CD1c-positive myeloid dendritic cell (primary cell): ENCODE data around the gene TMEM131L.
"Not testable (repeated sequence)": the region's sequence is repeated elsewhere in the genome, so short reads cannot be mapped to it uniquely, and the experiment has no call there.

Source experiments
- DNase-seq: peaks from one replicate; pipeline ENCODE4 v3.0.0-alpha.2; 2016; ENCODE audit errors: extremely low spot score

The TMEM131L gene

DNA sequence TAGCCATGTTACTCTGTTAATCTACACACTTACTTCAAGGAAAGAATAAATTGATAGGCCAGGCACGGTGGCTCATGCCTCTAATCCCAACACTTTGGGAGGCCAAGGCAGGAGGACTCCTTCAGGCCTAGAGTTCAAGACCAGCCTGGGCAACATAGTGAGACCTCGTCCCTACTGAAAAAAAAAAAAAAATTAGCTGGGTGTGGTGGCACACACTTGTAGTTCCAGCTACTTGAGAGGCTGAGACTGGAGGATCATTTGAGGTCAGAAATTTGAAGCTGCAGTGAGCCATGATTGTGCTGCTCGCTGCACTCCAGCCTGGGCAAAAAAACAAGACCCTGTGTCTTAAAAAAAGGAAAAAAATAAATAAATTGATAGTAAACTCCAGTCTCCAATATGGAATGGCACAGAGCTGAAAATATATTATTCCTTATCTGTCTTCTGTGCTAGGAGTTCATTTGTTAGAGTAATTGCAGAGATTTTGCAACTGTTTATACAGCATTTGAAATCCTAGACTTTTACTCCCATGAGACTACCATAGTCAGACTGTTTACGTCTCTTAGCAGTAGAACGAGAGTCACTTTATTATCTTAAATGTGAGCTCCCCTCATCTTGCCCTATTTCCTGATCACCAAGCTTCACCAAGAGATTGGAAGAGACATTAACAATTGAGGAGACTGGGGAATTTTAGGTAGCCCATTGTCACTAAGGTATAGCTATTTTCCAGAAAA is 18.8 kb upstream of the TMEM131L start:
- no peak for DNase-seq

DNA sequence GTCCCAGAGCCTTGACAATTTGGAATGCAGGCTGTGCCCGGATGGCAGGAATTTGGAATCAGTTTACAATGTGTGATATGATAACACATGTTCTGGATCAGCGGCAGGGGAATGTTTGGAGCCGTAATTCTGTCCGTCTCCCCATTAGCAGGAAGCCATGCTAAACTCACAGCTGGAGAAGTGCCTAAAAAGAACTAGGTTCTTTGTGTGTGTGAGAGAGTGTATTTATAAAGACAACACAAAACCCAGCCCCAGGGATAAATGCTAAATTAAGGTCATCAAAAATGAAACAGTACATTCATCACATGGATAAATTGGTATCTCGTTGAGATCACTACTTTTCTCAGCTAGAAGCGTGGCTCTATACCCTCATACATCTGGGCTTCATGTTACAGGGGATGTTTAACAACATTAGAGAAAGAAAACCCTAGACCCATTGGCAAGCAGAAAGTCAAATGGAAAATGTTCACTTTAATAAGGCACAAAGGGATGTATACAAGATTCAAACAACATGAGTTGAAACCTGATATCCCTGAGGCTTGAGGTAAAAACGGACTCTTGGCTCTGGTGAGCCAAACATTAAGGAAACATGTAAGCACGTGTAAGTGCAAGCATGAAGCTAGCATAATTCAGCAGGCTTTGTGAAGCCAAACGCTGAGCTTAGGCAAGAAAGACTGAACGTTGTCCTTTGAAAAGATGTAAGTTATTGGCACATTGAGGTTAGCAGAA is 18.0 kb upstream of the TMEM131L start:
- no peak for DNase-seq

DNA sequence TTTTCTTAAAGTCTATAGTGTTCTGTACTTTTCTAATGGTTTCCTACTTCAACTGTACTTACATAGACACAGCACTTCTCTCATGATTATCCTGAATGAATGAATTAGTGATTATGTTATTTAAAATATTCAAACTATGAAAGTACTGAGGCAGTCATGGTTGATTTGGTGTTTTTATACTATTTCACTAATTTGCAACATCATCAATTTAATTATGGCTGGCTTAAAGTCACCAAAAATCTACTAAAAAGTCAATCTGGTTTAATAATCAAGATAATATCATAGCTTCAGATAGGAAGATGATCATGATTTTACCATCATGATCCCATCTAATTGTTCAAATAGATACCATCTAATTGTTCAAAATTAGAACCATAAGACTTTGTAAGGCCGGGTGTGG is 16.8 kb upstream of the TMEM131L start:
- no peak for DNase-seq

- DNase-seq, result no peak
Observed at GRCh38 chr4:153450544-153450917, 15.6 kb upstream of the TMEM131L start.

DNA sequence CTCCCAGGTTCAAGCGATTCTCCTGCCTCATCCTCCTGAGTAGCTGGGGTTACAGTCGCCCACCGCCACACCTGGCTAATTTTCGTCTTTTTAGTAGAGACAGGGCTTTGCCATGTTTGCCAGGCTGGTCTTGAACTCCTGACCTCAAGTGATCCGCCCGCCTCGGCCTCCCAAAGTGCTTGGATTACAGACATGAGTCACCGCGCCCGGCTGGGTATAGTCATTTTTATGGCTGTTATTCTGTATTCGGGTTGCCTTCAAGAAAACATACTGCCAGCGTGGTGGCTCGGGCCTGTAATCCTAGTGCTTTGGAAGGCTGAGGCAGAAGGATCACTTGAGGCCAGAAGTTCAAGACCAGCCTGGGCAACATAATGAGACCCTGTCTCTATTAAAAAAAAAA is 15.0 kb upstream of the TMEM131L start:
- DNase-seq, result not testable (repeated sequence)

DNA sequence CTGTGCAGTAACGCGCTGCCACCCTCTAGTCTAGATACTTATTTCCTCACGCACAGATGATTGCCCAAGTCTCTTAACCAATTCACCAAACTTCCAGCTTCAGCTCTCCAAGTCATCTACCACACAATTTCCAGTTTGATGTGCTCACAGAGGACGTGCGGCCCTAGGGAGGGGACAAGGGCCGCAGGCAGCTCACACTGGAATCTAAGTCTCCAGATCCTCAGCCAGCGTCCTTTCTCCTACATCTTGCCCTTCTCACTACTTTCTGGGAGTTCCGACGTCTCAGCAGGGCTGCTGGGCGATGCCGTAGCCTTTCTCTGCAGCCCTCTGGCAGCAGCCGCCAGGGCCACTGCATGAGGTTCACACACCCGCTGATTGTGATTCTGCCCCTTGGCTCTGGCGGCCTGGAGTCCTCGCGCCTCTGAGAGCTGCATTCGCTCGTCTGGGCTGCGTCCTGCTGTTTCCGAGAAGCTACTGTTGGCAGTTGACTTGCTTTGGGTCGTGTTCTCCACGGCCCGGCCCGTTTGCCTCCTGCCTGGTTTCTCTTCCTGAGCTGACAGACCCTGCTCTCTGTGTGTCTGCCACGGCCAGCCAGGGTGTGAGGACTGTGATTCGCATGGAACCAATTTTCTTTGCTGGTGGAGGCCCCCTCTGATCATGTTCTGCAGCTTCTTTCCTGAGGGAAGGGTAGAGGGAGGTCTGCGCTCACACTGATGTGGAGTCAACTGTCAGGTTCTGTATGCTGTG is 14.1 kb upstream of the TMEM131L start:
- DNase-seq, result peak; percentile 49

DNA sequence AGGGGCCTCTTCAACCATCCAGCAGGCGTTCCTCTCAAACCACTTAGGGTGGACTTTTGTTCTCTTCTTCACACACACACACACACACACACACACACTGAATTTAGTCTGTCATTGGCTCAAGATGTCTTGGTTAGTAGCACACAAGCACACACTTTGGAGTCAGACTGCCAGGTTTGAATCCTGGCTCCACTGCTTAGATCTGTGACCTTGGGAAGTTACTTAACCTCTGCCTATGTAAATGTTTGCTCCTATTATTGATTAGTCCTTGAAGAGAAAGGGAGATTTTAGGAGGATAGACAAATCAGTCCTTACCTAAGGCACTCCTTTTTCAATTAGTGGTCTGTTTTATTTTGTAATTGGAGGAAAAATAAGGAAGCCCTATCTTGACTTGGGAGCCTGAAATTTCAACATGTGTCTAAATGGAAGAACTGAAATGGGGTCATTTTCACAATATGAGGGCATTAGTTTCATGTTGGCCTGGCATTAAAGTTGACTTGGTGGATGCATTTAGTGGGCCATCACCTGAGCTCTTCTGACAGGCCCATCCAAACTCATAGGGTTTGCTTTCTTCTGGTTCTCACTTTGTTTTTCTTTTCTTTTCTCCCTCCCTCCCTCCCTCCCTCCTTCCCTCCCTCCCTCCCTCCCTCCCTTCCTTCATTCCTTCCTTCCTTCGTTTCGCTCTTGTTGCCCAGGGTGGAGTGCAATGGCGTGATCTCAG is 13.3 kb upstream of the TMEM131L start:
- no peak for DNase-seq

- no peak for DNase-seq
Observed at GRCh38 chr4:153453402-153453801, 12.8 kb upstream of the TMEM131L start.

- DNase-seq, result no peak
Observed at GRCh38 chr4:153458969-153459368, 7.2 kb upstream of the TMEM131L start.

GRCh38 chr4:153461549-153461948 is 4.6 kb upstream of the TMEM131L start:
- not testable (repeated sequence) for DNase-seq

DNA sequence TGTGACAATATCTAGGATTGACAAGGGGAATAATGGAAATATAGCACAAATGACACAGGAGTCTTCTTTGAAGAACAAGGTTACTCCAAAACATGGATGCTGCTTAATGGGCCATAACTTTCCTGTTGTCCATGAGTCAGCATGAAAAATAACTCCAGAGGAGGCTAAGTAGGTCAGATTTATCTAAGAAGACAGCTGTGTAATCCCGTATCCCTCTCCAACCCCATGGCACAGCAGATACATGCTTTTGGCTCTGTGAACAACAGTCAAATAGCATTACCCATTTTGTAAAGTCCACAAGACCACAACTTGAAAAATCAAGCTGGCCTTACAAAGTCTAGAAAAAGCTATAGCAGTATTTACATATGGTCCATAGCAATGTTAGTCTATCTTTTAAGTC is 2.1 kb upstream of the TMEM131L start:
- no peak for DNase-seq

DNA sequence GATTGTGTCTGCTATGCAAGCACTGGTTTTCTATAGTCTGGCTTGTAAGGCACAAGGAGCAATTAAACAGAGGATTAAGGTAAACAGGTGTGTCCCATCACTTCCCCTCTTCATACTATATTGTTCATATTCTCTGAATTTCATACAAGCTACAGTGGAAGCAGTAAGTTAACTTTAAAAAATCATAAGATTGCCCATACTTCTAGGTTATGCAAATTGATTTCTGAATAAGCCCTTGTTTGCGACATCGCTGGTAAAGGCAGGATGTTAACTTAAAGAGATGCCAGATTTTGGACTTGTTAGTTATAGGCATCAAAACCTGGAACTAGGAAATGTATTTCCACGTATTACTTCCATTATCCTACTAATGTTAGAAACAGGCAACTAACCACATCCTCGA is 1.0 kb upstream of the TMEM131L start:
- peak; percentile 24 for DNase-seq

- DNase-seq, result peak; percentile 30
Observed at GRCh38 chr4:153465615-153466080, 512 bp upstream of the TMEM131L start.

- DNase-seq, result peak; percentile 46
Observed at GRCh38 chr4:153466949-153467896, 1.1 kb downstream of the TMEM131L start.

DNA sequence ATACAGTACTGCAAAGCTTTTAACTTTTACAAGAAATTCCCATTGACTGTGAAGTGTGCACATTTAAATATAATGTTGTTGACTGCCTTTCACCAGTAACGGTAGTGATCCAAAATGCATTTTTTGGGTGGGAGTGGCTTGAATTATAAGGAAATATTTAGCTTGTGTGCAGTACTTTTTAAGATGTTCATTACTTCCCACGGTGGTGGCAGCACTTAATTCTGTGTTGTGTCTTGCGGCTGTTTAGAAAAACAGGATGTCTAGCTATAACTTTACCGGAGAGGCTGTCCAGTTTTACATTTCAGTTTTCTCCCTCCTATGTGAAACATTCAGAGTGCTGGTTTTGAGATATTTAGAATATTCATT is 1.7 kb downstream of the TMEM131L start:
- peak; percentile 35 for DNase-seq

- no peak for DNase-seq
Observed at GRCh38 chr4:153468587-153468986, 2.4 kb downstream of the TMEM131L start.

GRCh38 chr4:153469031-153469430 is 2.9 kb downstream of the TMEM131L start:
- DNase-seq, result no peak

DNA sequence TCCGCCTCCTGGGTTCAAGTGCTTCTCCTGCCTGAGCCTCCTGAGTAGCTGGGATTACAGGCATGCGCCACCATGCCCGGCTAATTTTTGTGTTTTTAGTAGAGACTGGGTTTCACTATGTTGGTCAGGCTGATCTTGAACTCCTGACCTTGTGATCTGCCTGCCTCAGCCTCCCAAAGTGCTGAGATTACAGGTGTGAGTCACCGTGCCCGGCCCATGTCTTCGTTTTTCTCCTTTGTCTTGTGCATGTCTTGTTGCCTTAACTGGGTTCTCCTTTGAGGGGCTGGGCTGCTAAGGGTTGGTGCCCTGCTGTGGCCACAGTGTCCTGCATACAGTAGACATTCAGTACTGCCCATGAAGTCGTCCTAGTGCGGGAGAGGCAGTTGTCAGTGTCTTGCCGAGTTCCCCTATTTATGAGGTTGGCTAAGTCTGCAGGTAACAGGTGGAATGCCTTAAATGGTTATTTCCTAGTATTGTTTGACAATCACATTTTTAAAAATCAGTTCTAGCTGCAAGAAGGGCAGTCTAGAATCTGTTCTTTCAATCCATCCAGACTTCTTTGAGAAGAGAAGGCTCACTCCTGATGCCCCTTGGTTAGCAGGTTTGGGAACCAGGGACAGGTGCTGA is 5.0 kb downstream of the TMEM131L start:
- not testable (repeated sequence) for DNase-seq

DNA sequence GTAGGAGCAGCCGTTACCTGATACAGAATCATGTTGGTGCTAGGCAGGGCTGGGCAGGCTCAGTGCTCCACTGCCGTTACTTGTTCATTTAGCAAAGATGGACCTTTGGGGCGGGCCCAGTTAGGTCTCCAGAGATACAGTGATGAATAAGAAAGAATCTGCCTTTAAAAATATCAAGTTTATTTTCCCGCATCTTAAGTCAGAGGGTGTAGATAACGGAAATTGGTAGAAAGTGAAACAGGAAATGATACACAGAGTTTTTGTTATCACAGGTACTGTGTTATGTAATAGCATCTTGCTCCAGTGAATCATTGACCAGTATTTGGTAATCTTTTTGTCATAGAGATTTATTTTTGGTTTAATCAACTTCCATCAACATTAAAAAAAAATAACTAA is 5.5 kb downstream of the TMEM131L start:
- peak; percentile 41 for DNase-seq
